Renal pelvis (tissue), 4 donors: ENCODE results near the gene LRRK2. TPM values are rescaled to one million over a fixed set of nuclear protein-coding genes. Genes with fewer than 3 reads are reported as not detected.
"Not testable (repeated sequence)": the region's sequence is repeated elsewhere in the genome, so short reads cannot be mapped to it uniquely, and the experiment has no call there.

Experiments
- DNase-seq: peaks from one replicate; pipeline ENCODE4 v3.0.0-alpha.2; 2013
- polyA plus RNA-seq, 3 donors: library from polyadenylated mRNA; unstranded; fragments of 120-200 nt; gene quantifications; one replicate each; pipeline ENCODE4 v1.2.1, GENCODE V29; 2013; ENCODE audit not compliant: insufficient read length in 3 of 3

The LRRK2 gene
- polyA plus RNA-seq, 3 donors: 23.0 to 34.2 (median 30.3) TPM

DNA sequence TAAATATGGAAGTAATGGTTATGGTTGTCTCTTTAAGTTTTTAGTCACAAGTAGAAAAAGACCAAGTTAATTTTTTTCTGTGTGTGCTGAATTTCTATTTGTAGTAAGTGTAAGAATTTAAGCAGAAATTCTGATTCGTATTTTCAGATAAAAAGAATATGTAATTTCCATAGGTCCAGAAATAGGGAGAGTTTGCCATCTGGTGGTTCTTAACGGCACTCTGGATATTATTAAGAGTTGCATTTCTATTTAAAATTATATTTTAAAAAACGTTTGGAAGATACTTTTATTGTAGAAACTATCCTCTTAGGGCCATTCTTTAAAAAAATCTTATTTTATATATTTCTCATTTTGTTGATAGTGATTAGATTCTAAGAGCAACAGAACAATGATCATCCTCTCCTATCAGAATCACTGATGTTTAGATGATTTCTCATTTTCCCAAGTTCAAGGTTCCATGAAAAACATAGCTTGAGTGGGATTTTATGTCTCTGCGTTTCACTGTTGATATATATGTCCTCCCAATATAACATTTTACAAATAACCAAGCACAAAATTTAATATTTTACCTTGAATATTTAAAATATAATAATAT lies 88.3 kb downstream of the LRRK2 start:
- no peak for DNase-seq

DNA sequence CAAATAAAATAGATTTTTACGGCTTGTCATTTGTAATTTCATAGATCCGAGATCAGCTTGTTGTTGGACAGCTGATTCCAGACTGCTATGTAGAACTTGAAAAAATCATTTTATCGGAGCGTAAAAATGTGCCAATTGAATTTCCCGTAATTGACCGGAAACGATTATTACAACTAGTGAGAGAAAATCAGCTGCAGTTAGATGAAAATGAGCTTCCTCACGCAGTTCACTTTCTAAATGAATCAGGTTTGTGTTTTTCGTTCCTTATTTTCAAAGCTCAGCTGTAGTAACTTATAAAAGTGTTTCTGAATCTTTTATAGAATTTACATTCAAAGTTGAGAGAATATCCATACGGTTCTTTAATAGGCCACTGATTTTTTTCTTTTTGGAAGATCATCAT lies 89.1 kb downstream of the LRRK2 start:
- no peak for DNase-seq

GRCh38 chr12:40314927-40315326 lies 90.1 kb downstream of the LRRK2 start:
- no peak for DNase-seq

DNA sequence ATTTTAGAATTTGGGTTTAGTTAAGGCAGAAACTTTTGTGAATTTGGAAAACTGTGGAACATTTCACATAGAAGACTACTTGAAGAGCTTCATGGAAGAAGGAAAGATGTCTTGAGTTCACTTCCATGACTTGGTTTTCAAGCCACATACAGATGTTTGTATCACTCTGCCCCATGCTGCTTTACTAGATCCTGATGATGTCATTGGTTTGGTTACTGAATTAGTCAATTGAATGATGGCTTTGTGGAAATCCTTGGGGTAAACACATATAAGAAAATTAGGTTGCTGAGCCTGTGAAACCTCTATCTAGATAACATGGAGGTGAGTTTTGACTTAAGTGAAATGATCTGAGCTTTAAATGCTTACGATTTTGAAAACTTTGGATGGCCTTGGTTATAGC lies 90.6 kb downstream of the LRRK2 start:
- no peak for DNase-seq

- DNase-seq: no peak
Measured at GRCh38 chr12:40324261-40324660, 99.5 kb downstream of the LRRK2 start.

DNA sequence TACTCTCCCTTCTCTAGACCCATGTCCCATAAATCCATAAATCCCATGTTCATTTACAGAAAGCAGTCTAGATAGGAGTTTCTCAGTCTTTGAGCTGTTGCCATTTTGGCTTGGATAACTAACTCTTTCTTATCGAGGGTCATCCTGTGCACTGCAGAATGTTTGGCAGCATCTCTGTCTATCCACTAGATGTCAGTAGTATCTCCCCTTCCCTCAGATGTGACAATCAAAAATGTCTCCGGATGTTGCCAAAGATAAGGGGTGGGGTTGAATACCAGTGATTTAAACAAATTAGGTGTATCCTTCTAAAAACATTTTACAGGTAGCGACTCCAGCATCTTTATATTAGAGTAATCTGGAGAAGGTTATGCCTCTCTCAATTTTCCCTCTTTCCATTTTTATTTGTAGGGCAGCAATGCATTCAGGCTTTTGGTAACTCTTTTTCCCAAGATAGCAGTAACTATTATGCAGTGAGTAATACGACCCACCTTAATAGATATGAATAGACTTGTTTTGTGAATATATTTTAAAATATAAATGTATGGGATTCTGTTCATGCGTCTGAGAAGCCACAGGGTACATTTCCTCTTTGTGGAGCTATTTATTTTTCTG lies 100.7 kb downstream of the LRRK2 start:
- DNase-seq: no peak

- DNase-seq: no peak
Measured at GRCh38 chr12:40327535-40327934, 102.7 kb downstream of the LRRK2 start.

GRCh38 chr12:40330180-40330579 lies 105.4 kb downstream of the LRRK2 start:
- DNase-seq: no peak

- no peak for DNase-seq
Measured at GRCh38 chr12:40331886-40332285, 107.1 kb downstream of the LRRK2 start.

DNA sequence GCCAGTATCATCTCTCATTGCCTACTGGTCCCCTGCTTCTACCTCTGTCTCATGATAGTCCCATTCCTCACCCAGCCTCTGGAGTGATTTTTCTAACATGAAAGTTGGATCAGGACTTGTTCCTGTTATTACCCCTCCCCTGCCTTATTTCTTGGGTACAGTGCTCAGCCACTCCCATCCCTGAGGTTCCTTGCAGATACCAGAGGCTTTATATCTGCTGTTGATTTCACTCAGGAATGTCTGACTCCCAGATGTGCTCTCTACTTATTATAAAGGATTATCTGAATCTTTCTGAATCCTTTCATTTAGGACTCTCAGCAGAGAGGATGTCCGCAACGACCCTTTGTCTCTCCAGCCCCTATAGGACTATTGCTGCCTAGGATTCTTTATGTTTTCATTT lies 111.2 kb downstream of the LRRK2 start:
- no peak for DNase-seq

DNA sequence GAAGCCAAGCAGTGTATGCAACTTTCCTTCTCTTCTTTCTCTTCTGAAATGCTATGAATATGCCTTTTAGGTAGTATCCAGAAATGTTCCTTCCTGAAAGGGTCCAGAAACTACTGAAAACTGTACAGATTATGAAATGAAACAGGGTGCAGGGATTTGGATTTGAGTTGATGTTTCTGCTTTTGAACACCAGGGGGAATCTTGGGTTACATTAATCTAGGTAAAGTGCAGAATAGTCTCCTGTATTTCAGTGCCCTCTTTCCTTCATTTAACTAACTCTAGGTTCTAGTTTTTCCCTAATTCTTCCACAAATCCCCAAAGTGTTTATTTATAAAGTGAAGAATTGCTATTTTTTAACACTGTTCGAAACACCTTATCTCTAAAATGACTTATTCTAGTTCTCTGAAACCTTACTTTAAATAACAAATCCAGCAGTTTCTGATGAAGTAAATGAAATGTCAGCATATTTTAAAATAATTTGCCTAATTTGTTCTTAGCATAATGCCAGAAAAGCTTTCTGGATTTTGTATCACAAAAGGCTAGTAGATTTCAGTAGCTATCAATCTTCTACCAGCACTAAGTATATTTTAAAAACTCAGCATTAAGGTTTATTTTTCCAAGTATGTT lies 111.9 kb downstream of the LRRK2 start:
- peak; percentile 5 for DNase-seq

GRCh38 chr12:40338071-40338470 lies 113.3 kb downstream of the LRRK2 start:
- DNase-seq: no peak

DNA sequence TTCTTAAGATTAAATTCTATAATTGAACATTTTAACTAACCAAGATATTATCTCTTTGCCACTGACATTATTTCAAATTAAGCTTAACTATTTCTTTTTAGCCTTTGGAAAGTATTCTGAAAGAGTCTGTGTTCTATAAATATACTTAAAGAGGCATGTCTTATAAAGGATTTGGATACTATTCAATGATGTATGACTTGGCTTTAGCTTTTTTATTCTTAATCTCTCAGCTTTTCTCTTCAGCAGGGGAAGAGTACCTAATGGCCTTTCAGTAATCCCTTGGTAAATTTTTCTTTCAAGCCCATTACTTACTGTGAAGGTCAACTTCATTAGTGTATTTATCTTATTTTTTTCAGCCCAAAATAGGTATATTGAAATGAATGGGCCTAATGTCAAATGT lies 113.8 kb downstream of the LRRK2 start:
- no peak for DNase-seq

DNA sequence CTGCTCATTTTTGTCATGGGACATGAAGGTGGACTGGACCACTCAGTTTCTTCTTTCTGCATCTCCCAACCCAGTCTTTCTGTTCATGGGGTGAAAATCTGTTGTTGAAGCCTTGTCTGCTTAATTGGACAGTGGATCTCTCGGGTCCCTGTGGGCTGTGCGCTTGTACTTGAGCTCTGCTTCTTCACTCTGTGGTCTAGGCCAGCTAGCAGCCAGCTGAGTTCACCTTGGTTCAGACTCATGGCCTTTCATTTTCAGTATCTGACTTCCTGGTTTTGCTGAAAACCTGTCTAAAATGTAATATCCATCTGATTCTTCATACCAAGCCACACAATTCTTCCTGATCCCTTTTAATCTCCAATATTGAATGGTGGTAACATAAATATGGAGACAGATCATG lies 117.2 kb downstream of the LRRK2 start:
- no peak for DNase-seq

- no peak for DNase-seq
Measured at GRCh38 chr12:40343124-40343523, 118.3 kb downstream of the LRRK2 start.

DNA sequence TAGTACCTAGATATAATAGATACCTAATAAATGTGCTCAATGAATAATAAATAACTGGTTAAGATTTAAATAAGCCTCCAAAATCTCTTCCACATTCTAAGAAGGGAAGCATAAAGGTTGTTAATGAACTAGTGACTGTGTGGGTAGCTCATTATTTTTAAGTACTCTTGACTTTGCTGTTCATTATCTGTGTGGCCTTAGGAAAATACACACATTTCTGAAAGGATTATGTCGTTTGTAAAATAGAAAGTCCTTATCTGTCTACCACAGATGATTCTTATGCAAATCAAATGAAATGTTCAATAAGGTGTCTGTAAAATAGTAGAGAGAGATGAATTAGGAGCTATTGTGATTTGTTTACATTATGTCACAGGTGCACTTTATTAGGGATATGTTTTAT lies 119.5 kb downstream of the LRRK2 start:
- DNase-seq: no peak

GRCh38 chr12:40351976-40352375 lies 127.2 kb downstream of the LRRK2 start:
- no peak for DNase-seq

DNA sequence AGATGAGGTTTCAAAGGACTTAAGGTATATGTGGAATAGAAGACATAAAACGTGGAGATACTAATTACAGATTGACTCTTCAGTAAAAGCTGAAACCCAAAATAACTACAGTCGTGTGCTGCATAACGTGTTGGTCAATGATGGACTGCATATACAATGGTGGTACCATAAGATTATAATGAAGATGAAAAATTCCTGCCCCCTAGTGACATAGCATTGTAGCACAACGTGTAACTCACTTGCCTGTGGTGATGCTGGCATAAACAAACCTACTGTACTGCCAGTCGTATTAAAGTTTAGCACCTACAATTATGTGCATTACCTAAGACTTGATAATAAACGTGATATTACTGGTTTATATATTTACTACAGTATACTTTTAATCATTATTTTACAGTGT lies 150.3 kb downstream of the LRRK2 start:
- DNase-seq: no peak

DNA sequence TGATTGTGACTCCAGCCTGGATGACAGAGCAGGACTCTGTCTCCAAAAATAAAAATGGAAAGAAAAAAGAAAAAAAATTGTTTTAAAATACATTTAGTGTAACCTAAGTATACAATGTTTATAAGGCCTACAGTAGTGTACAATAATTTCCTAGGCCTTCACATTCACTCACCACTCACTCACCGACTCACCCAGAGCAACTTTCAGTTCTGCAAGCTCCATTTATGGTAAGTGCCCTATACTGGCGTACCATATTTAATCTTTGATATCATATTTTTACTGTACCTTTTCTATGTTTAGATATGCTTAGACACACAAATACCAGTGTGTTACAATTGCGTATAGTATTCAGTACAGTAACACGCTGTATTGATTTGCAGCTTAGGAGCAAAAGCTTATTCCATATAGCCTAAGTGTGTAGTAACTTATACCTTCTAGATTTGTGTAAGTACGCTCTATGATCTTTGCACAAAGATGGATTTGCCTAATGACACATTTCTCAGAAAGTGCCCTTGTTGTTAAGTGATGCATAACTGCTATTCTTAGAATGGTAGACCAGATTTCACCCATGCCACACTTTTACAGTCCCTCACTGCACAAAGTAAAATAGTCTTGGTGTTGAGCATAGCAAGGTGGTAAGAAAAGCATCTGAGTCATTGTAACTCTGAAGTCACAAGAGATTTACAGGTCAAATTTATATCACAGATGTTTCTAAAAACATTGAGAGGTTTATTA lies 151.9 kb downstream of the LRRK2 start:
- no peak for DNase-seq

GRCh38 chr12:40378691-40379090 lies 153.9 kb downstream of the LRRK2 start:
- DNase-seq: no peak

GRCh38 chr12:40382217-40382616 lies 157.4 kb downstream of the LRRK2 start:
- no peak for DNase-seq

DNA sequence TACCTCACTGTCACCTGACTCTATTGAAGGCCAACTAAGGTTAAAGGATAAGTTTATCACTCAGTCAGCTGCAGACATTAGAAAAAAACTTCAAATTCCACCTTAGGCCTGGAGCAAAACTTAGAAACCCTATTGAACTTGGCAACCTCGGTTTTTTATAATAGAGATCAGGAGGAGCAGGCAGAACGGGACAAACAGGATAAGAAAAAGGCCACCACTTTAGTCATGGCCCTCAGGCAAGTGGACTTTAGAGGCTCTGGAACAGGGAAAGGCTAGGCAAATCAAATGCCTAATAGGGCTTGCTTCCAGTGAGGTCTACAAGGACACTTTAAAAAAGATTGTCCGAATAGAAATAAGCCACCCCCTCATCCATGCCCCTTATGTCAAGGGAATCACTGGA lies 162.5 kb downstream of the LRRK2 start:
- DNase-seq: not testable (repeated sequence)

DNA sequence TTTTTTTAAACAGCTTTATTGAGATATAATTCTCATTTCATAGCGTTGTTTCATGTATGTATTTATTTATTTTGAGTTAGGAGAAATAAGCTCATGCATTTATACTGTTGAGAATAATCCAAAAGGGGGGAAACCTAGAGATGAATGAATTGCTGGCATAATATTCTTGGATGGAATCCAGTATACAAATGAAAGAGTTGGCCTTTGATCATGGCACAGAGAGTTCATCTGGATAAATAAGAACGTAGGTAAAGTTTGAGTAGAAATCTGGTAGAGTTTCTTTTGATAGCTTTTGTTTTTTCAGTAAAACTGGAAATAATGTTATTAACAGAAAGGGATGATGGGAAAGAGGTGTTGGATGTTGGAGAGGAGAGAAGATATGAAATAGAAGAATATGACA lies 166.2 kb downstream of the LRRK2 start:
- no peak for DNase-seq
